ENCODE results near the gene FUOM.
A peak's percentile ranks its signal among the peaks of the same experiment; 100 is the strongest.
"Not testable (repeated sequence)": the region's sequence is repeated elsewhere in the genome, so short reads cannot be mapped to it uniquely, and the experiment has no call there.

FUOM gene

DNA sequence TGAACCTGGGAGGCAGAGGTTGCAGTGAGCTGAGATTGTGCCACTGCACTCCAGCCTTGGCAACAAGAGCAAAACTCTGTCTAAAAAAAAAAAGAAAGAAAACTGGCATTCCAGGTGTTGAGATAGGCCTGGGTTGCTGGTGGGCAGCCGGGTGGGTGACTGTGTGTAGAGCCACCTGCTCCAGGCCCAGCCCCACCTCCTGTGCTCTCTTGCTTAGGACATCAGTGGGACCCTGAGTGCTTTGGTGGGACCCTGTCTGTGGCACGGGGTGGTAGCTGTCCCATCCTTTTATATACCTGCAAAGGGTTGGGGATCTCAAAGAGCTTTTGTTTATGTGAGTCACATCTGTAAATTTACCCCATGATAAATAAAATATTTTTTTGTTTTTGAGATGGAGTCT lies 27.4 kb upstream of the FUOM start:
- Histone ChIP-seq H3K4me2 (ENCODE audit: low read length) (no peak overlapping the region), H3K4me3 (ENCODE audit: low read length) (no peak overlapping the region), H3K4me1 (ENCODE audit: control insufficient read depth, insufficient read depth, low read length) (no peaks in the 10 kb centered on the region), H3K27me3 (ENCODE audit: control insufficient read depth, insufficient read depth, low read length) (no peaks in the 10 kb centered on the region), H3K36me3 (ENCODE audit: insufficient read depth, low read length) (no peaks in the 10 kb centered on the region), H3K9me3 (replicated peaks; ENCODE audit: low read length) (no peaks in the 10 kb centered on the region), H3K9ac (ENCODE audit: low read depth, low read length) (no peak overlapping the region)

DNA sequence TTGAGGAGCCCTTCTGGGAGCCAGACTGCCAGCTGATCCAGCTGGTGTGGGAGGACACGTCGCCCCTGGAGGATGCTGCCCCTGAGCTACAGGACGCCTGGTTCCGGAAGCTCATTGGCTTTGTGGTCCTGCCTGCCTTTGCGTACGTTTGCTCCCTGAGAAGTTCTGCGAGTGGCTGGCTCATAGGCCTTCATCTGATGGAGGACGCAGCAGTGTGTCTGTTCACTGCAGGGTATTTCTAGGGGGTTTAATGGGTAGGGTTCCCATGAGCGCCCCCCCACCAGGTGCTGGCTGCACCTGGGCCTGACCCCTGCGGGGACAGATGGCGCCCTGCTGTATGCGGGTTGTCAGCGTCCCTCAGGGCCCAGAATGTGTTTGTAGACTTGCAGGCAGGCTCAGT lies 26.3 kb upstream of the FUOM start:
- H3K4me2 ChIP-seq (ENCODE audit: low read length) = no peak overlapping the region
- no peaks in the 10 kb centered on the region for H3K27me3 ChIP-seq (ENCODE audit: control insufficient read depth, insufficient read depth, low read length)
- peaks cover 4% of the 10 kb centered on the region for H3K4me1 ChIP-seq (ENCODE audit: control insufficient read depth, insufficient read depth, low read length)
- H3K9me3 ChIP-seq (replicated peaks; ENCODE audit: low read length) = no peaks in the 10 kb centered on the region
- no peak overlapping the region for H3K9ac ChIP-seq (ENCODE audit: low read depth, low read length)
- no peak overlapping the region for H3K4me3 ChIP-seq (ENCODE audit: low read length)
- H3K36me3 ChIP-seq (ENCODE audit: insufficient read depth, low read length) = no peaks in the 10 kb centered on the region

DNA sequence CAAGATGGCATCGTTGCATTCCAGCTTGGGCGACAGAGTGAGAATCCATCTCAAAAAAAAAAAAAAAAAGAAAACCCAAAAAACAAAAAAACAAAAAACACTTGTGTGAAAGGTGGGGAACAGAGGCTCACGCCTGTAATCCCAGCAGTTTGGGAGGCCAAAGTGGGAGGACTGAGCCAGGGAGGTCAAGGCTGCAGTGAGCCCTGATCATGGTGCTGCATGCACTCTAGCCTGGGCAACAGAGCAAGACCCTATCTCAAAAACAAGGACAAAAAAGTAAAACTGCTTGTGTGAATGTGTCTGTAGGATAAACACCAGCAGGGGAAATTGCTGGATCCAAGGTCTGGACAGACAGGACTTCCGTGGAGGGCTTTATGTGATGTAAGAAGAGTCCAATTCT lies 25.7 kb upstream of the FUOM start:
- Histone ChIP-seq H3K9ac (ENCODE audit: low read depth, low read length) (no peak overlapping the region), H3K4me1 (ENCODE audit: control insufficient read depth, insufficient read depth, low read length) (peaks cover 4% of the 10 kb centered on the region), H3K4me2 (ENCODE audit: low read length) (no peak overlapping the region), H3K4me3 (ENCODE audit: low read length) (no peak overlapping the region), H3K27me3 (ENCODE audit: control insufficient read depth, insufficient read depth, low read length) (no peaks in the 10 kb centered on the region), H3K9me3 (replicated peaks; ENCODE audit: low read length) (no peaks in the 10 kb centered on the region), H3K36me3 (ENCODE audit: insufficient read depth, low read length) (no peaks in the 10 kb centered on the region)

DNA sequence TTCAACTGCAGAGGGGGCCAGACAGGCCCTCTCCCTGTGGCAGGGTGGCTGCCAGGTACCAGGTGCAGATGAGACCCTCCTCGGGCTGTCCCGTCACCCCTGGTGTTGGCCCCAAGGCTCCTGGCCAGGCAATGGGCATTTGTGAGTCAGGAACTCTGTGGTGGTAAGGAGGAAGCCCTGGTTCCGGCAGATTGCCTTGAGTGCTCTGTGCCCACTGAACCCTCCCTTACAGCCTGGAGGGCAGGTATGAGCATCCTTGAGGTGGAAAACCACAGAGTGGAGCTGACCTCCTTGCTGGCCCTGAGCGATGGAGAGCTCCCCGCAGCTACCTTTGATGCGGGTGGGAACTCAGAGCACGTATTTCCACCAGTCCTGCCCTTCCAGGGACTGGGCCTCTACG lies 23.2 kb upstream of the FUOM start:
- Histone ChIP-seq H3K9ac (ENCODE audit: low read depth, low read length) (no peak overlapping the region), H3K4me3 (ENCODE audit: low read length) (no peak overlapping the region), H3K36me3 (ENCODE audit: insufficient read depth, low read length) (no peaks in the 10 kb centered on the region), H3K9me3 (replicated peaks; ENCODE audit: low read length) (no peaks in the 10 kb centered on the region), H3K4me2 (ENCODE audit: low read length) (no peak overlapping the region), H3K4me1 (ENCODE audit: control insufficient read depth, insufficient read depth, low read length) (peaks cover 4% of the 10 kb centered on the region), H3K27me3 (ENCODE audit: control insufficient read depth, insufficient read depth, low read length) (no peaks in the 10 kb centered on the region)

DNA sequence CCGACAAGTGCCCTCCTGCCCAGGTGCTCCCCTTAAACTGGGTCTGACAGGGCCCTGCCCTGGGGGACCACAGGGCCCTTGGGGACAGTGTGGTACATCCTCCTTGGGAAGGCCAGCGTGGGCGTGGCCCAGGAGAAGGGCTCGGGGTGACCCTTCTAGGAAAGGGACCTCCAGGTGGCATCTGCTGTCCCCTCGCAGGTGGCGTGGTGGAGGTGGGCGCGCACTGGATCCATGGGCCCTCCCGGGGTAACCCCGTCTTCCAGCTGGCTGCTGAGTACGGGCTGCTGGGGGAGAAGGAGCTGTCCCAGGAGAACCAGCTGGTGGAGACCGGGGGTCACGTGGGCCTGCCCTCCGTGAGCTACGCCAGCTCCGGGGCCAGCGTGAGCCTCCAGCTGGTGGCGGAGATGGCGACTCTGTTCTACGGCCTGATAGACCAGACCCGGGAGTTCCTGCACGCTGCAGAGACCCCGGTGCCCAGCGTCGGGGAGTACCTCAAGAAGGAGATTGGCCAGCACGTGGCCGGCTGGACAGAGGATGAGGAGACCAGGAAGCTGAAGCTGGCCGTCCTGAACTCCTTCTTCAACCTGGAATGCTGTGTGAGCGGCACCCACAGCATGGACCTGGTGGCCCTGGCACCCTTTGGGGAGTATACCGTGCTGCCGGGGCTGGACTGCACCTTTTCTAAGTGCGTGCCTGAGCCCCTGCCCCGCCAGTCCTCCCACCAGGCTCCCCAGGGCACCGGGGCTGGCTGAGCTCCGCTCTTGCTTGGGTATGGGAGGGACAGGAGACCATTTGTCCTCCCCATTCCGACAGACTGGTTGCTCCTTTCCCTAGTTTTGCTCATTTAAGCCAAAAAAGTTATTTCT lies 22.2 kb upstream of the FUOM start:
- Histone ChIP-seq H3K9ac (ENCODE audit: low read depth, low read length) (peak overlapping the region; percentile 80), H3K4me2 (ENCODE audit: low read length) (peak overlapping the region; percentile 93), H3K36me3 (ENCODE audit: insufficient read depth, low read length) (no peaks in the 10 kb centered on the region), H3K9me3 (replicated peaks; ENCODE audit: low read length) (no peaks in the 10 kb centered on the region), H3K4me1 (ENCODE audit: control insufficient read depth, insufficient read depth, low read length) (peaks cover 4% of the 10 kb centered on the region), H3K27me3 (ENCODE audit: control insufficient read depth, insufficient read depth, low read length) (no peaks in the 10 kb centered on the region), H3K4me3 (ENCODE audit: low read length) (peak overlapping the region; percentile 77)

DNA sequence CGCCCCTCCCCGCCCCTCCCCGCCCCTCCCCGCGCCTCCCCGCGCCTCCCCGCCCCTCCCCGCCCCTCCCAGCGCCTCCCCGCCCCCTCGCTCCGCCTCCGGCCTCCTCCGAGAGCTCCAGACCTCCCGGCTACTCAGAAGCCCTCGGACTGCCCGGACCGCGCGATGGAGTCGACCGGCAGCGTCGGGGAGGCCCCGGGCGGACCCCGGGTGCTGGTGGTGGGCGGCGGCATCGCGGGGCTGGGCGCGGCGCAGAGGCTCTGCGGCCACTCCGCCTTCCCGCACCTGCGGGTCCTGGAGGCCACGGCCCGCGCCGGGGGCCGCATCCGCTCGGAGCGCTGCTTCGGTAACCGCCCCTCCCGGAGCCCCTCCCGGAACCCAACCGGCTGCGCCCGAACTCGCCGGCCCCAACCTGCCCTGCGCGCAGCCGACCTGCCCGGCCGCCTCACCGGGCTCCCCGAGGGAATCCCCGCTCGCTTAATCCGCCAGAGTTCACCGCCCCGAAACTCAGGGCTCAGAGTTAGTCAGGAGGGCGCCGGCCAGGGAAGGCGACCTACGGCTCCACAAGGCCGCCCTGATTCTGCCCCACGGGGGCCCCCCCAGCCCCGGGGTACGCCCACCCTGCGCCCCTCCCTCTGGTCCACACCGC lies 21.5 kb upstream of the FUOM start, which contains the start of gene PAOX:
TSS of gene PAOX (plus strand) at position 111 of the 649 bp plus-strand sequence. CDS start at position 166, 55 bp downstream.
- Histone ChIP-seq H3K36me3 (ENCODE audit: insufficient read depth, low read length) (no peaks in the 10 kb centered on the region), H3K4me1 (ENCODE audit: control insufficient read depth, insufficient read depth, low read length) (peaks cover 4% of the 10 kb centered on the region), H3K9ac (ENCODE audit: low read depth, low read length) (peak within 1 kb of the TSS; percentile 80), H3K4me3 (ENCODE audit: low read length) (peak within 1 kb of the TSS; percentile 77), H3K9me3 (replicated peaks; ENCODE audit: low read length) (no peaks in the 10 kb centered on the region), H3K4me2 (ENCODE audit: low read length) (peak within 1 kb of the TSS; percentile 99), H3K27me3 (ENCODE audit: control insufficient read depth, insufficient read depth, low read length) (no peaks in the 10 kb centered on the region)

DNA sequence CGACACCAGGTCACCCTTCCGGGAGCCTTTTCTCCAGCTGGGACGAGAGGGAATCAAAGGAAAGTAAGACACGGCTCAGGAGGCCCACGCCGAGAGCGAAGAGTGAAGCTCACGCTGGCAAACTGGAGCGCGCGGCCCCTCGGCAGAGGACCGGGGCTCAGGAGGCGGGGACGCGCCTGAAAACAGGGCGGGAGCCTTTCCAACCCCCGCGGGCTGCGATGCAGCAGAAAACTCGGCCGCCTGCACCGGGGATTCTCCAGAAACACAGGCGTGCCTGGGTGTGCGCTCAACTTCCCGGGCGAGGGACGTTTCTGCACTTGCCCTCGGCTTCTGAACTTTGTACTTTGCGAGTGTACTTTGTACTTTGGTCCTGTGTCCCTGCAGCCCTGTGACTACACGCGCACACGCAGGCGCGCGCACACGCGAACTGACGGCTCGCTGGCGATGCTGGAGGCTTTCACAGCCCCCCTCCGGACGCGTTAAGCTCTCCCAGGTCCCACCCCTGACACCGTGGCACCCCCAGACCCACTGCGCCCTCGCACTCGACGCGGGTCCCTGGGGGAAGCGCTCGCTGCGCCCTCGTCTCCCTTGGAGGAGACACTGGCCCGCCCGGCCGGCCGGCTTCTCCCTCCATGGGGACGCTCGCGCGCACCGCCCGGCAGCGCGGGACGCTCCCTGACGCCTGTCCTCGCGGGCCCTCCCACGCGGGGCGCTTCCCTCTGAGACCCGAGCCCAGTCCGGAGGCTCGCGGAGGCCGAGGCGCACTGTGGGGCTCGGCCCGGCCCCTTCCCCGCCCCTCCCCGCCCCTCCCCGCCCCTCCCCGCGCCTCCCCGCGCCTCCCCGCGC lies 20.7 kb upstream of the FUOM start:
- H3K9me3 ChIP-seq (replicated peaks; ENCODE audit: low read length) = no peaks in the 10 kb centered on the region
- H3K4me1 ChIP-seq (ENCODE audit: control insufficient read depth, insufficient read depth, low read length) = peaks cover 9% of the 10 kb centered on the region
- no peaks in the 10 kb centered on the region for H3K27me3 ChIP-seq (ENCODE audit: control insufficient read depth, insufficient read depth, low read length)
- H3K9ac ChIP-seq (ENCODE audit: low read depth, low read length) = peak overlapping the region; percentile 60
- peak overlapping the region; percentile 75 for H3K4me3 ChIP-seq (ENCODE audit: low read length)
- H3K4me2 ChIP-seq (ENCODE audit: low read length) = peak overlapping the region; percentile 99
- no peaks in the 10 kb centered on the region for H3K36me3 ChIP-seq (ENCODE audit: insufficient read depth, low read length)

DNA sequence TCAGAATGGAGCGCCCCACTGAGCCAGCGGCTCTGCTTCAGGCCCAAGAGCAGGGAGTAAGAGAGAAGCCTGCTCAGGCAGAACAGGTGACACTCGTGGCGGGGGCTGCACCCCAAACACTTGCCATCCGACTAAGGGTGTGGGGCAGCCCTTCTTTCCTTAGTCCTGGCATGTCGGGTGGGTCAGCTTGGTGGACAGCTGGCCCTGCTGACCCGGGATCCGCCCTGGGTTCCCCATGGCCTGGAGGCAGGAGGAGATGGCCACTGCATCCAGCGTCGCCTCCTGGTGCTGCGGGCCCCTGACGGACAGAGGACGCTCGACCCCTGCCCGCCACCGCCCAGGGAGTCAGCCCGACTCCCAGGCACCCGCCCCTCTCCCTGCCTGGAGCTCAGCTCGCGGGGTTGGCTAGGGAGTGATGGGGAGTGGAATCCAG lies 20.0 kb upstream of the FUOM start:
- Histone ChIP-seq H3K27me3 (ENCODE audit: control insufficient read depth, insufficient read depth, low read length) (no peaks in the 10 kb centered on the region), H3K36me3 (ENCODE audit: insufficient read depth, low read length) (no peaks in the 10 kb centered on the region), H3K9ac (ENCODE audit: low read depth, low read length) (peak overlapping the region; percentile 60), H3K9me3 (replicated peaks; ENCODE audit: low read length) (no peaks in the 10 kb centered on the region), H3K4me1 (ENCODE audit: control insufficient read depth, insufficient read depth, low read length) (peaks cover 9% of the 10 kb centered on the region), H3K4me2 (ENCODE audit: low read length) (peak overlapping the region; percentile 99), H3K4me3 (ENCODE audit: low read length) (peak overlapping the region; percentile 75)

DNA sequence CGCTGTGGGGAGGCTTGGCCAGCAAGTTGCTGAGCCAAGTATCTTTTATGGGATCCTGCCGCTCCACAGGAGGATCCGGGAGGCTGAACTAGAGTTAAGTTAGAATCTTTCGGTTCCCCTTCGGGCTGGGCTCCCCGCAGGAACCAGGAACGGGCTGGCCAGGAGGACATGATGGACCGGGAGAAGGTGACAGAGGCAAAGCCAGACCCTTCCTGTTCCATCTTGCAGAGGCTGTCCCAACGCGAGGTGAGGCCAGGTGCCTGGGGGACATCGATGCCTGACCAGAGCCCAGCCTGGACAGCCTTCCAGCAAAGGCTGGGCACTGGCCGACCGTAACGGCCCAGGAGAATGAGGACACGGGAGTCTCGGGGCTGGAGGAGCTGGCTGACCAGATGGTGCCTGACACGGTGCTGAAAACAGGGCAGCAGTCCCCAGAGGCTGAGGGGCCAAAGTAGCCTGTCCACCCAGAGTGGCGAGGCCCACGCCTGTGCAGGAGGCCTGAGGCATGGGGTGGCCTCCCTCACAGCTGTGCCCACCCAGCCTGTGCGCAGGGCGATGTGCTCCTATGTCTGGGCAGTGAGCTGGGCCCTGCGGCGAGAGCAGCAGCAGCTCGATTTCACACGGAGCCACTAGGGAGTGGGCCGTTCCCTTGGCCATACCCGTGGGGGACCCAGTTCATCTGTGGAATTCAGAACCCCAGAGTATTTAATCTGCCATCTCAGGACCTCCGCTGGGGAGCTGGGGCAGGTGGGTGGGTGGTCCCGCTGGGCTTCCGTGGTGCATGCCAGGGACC lies 19.4 kb upstream of the FUOM start:
- Histone ChIP-seq H3K9me3 (replicated peaks; ENCODE audit: low read length) (no peaks in the 10 kb centered on the region), H3K27me3 (ENCODE audit: control insufficient read depth, insufficient read depth, low read length) (no peaks in the 10 kb centered on the region), H3K4me3 (ENCODE audit: low read length) (no peak overlapping the region), H3K36me3 (ENCODE audit: insufficient read depth, low read length) (no peaks in the 10 kb centered on the region), H3K9ac (ENCODE audit: low read depth, low read length) (peak overlapping the region; percentile 60), H3K4me2 (ENCODE audit: low read length) (no peak overlapping the region), H3K4me1 (ENCODE audit: control insufficient read depth, insufficient read depth, low read length) (peaks cover 10% of the 10 kb centered on the region)

DNA sequence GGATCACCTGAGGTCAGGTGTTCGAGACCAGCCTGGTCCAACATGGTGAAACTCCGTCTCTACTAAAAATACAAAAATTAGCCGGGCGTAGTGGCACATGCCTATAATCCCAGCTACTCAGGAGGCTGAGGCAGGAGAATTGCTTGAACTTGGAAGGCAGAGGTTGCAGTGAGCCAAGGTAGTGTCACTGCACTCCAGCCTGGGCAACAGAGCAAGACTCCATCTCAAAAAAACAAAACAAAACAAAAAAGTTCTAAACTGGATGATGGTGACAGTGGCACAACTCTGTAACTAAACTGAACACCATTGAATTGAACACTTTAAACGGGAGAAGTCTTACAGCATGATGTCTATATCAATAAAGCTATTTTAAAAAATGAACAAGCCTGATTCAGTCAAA lies 18.4 kb upstream of the FUOM start:
- H3K36me3 ChIP-seq (ENCODE audit: insufficient read depth, low read length); H3K27me3 ChIP-seq (ENCODE audit: control insufficient read depth, insufficient read depth, low read length); H3K4me2 ChIP-seq (ENCODE audit: low read length); H3K9ac ChIP-seq (ENCODE audit: low read depth, low read length); H3K4me3 ChIP-seq (ENCODE audit: low read length); H3K9me3 ChIP-seq (replicated peaks; ENCODE audit: low read length): not testable (repeated sequence)
- peaks cover 12% of the 10 kb centered on the region for H3K4me1 ChIP-seq (ENCODE audit: control insufficient read depth, insufficient read depth, low read length)

Data from skeletal muscle satellite cell (primary cell).